ENCODE data around the gene ARMC6. TPM values are rescaled to one million over a fixed set of nuclear protein-coding genes. Genes with fewer than 3 reads are reported as not detected.

ARMC6 gene
- total RNA-seq, 1 experiment from 2014 or later = 51.4 TPM

DNA sequence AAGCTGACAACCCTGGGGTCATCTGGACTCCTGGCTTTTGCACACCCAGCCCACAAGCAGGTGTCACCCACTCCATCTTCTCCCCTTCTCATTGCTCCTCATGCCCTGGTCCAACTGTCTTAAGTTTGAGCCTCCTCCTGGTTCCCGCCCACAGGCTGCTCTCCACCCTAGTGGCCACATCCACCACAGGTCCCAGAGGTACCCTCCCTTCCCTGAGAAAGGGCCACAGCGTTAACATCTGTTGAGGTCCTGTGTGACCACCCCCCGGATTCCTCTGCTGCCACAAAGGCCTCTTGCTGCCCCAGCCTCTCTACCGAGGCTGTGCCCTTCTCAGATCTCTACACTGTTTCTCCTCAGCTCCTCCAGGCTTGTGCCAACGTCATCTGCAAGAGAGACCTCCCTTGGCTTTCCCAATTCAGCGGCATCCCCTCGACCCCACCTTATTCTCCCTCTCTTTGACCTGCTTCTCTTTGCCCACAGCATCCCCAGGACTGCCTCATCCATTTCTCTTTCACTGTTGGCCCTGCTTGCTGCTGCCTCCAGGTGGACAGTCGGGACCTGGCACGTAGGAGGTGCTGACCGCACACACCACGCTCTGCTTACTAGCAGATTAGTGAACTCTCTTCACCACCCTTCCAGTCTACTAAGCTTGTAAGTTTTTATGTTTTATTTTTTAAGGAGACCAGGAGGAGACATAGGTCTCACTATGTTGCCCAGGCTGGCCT, 33.3 kb upstream of the ARMC6 start:
- Histone ChIP-seq H3K27me3 (ENCODE audit: control insufficient read depth, insufficient read depth, low read length) (no peaks in the 10 kb centered on the region), H3K9me3 (ENCODE audit: control insufficient read depth, insufficient read depth, low read depth, low read length) (no peaks in the 10 kb centered on the region), H3K27ac (ENCODE audit: low read length) (no peak overlapping the region), H3K4me1 (ENCODE audit: control insufficient read depth, insufficient read depth, low read length) (no peaks in the 10 kb centered on the region), H3K4me3 (ENCODE audit: low read depth in 2 of 2, low read length in 2 of 2) (no peak overlapping the region), H3K36me3 (ENCODE audit: control insufficient read depth, insufficient read depth, low read length) (peaks cover 7% of the 10 kb centered on the region)
- TF ChIP-seq, protein P1, sequence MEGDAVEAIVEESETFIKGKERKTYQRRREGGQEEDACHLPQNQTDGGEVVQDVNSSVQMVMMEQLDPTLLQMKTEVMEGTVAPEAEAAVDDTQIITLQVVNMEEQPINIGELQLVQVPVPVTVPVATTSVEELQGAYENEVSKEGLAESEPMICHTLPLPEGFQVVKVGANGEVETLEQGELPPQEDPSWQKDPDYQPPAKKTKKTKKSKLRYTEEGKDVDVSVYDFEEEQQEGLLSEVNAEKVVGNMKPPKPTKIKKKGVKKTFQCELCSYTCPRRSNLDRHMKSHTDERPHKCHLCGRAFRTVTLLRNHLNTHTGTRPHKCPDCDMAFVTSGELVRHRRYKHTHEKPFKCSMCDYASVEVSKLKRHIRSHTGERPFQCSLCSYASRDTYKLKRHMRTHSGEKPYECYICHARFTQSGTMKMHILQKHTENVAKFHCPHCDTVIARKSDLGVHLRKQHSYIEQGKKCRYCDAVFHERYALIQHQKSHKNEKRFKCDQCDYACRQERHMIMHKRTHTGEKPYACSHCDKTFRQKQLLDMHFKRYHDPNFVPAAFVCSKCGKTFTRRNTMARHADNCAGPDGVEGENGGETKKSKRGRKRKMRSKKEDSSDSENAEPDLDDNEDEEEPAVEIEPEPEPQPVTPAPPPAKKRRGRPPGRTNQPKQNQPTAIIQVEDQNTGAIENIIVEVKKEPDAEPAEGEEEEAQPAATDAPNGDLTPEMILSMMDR (IDR thresholded peaks at IDR 0.05) = no peak
- TF ChIP-seq, protein P2, sequence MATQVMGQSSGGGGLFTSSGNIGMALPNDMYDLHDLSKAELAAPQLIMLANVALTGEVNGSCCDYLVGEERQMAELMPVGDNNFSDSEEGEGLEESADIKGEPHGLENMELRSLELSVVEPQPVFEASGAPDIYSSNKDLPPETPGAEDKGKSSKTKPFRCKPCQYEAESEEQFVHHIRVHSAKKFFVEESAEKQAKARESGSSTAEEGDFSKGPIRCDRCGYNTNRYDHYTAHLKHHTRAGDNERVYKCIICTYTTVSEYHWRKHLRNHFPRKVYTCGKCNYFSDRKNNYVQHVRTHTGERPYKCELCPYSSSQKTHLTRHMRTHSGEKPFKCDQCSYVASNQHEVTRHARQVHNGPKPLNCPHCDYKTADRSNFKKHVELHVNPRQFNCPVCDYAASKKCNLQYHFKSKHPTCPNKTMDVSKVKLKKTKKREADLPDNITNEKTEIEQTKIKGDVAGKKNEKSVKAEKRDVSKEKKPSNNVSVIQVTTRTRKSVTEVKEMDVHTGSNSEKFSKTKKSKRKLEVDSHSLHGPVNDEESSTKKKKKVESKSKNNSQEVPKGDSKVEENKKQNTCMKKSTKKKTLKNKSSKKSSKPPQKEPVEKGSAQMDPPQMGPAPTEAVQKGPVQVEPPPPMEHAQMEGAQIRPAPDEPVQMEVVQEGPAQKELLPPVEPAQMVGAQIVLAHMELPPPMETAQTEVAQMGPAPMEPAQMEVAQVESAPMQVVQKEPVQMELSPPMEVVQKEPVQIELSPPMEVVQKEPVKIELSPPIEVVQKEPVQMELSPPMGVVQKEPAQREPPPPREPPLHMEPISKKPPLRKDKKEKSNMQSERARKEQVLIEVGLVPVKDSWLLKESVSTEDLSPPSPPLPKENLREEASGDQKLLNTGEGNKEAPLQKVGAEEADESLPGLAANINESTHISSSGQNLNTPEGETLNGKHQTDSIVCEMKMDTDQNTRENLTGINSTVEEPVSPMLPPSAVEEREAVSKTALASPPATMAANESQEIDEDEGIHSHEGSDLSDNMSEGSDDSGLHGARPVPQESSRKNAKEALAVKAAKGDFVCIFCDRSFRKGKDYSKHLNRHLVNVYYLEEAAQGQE (IDR thresholded peaks at IDR 0.05; ENCODE audit: insufficient read depth in 1 of 2, low read depth in 2 of 2, low read length in 1 of 2) = no peak
- TF ChIP-seq POLR2AphosphoS5 (IDR thresholded peaks at IDR 0.05; ENCODE audit: low read depth, low read length) (no peak), SIN3A (IDR thresholded peaks at IDR 0.05; ENCODE audit: borderline replicate concordance, insufficient read depth, low read depth, low read length) (no peak), TCF7L2 (IDR thresholded peaks at IDR 0.05; ENCODE audit: low read depth, low read length) (no peak)
- ChIA-PET POLR2A (no interaction called here), CTCF (interaction anchor here (0.5 kb wide), 1 partner anchor 120 kb away, joined by 11 read pairs; no protein-coding TSS in a partner anchor)
- no TSS peak for BruUV-seq (replicated peaks)
- in situ Hi-C loops (cut with HindIII; ENCODE audit: low pct_unique_long_range_greater_than_20kb, low sequenced_read_pairs) (no loop called here), intact Hi-C loops (cut with micrococcal nuclease; ENCODE audit: unreplicated experiment) (no loop called here)
- no peak for DNase-seq (ENCODE audit: low read depth, low spot score)
- peak; percentile 54 for ATAC-seq

DNA sequence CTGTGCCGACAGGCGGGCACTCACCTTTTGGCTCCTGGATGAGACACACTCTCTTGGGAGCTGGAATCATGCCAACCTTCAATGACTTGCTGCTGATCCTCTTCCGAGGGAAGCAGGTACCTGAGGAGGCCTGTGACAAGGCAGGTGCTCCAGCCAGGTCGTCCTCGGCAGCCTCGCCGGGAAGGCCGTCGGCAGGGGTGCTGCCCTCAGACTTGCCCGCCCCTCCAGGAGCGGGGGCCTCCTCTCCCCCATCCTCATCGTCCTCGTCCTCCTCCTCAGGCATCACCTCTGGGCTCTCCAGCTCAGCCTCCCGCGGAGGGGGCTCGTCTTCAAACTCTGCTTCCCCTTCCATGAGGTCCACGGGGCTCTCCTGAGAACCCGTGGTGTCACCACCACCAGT, 29.3 kb upstream of the ARMC6 start:
- Histone ChIP-seq H3K27ac (ENCODE audit: low read length) (no peak overlapping the region), H3K9me3 (ENCODE audit: control insufficient read depth, insufficient read depth, low read depth, low read length) (no peaks in the 10 kb centered on the region), H3K4me3 (ENCODE audit: low read depth in 2 of 2, low read length in 2 of 2) (no peak overlapping the region), H3K27me3 (ENCODE audit: control insufficient read depth, insufficient read depth, low read length) (no peaks in the 10 kb centered on the region), H3K36me3 (ENCODE audit: control insufficient read depth, insufficient read depth, low read length) (peaks cover 11% of the 10 kb centered on the region), H3K4me1 (ENCODE audit: control insufficient read depth, insufficient read depth, low read length) (no peaks in the 10 kb centered on the region)
- in situ Hi-C loops (cut with HindIII; ENCODE audit: low pct_unique_long_range_greater_than_20kb, low sequenced_read_pairs) (no loop called here), intact Hi-C loops (cut with micrococcal nuclease; ENCODE audit: unreplicated experiment) (no loop called here)
- CTCF ChIA-PET = no interaction called here
- ATAC-seq (no peak), DNase-seq (ENCODE audit: low read depth, low spot score) (no peak)
- TF ChIP-seq, protein P1 (IDR thresholded peaks at IDR 0.05) = no peak
- POLR2A ChIA-PET = no interaction called here
- BruUV-seq (replicated peaks) = no TSS peak
